Muscle layer of colon (tissue), 2 donors: ENCODE data around the gene FKBP6.

Experiments
- H3K27ac ChIP-seq: one replicate; pipeline ENCODE4 v1.7.0; 2013; ENCODE audit warnings: low read depth, mild to moderate bottlenecking, low read length, moderate library complexity
- H3K27me3 ChIP-seq, 2 donors: one replicate each; pipeline ENCODE4 v1.7.0; 2013; ENCODE audit warnings: low read length in 2 of 2, mild to moderate bottlenecking in 2 of 2; ENCODE audit not compliant: insufficient read depth in 2 of 2, control insufficient read depth in 1 of 2
- H3K36me3 ChIP-seq: one replicate; pipeline ENCODE4 v1.7.0; 2013; ENCODE audit warnings: mild to moderate bottlenecking, low read length; ENCODE audit not compliant: insufficient read depth
- H3K4me1 ChIP-seq: one replicate; pipeline ENCODE4 v1.7.0; 2013; ENCODE audit warnings: mild to moderate bottlenecking, low read length; ENCODE audit not compliant: insufficient read depth
- H3K4me3 ChIP-seq, 2 donors: one replicate each; pipeline ENCODE4 v1.7.0; 2013; ENCODE audit warnings: low read length in 2 of 2, low read depth in 1 of 2, mild to moderate bottlenecking in 1 of 2, moderate library complexity in 1 of 2
- H3K9ac ChIP-seq: one replicate; pipeline ENCODE4 v1.7.0; 2013; ENCODE audit warnings: low read length
- H3K9me3 ChIP-seq: one replicate; pipeline ENCODE4 v1.7.0; 2013; ENCODE audit warnings: mild to moderate bottlenecking, low read length
- donor health status: abdominal sarcoma.
- donor health status: Adenocarcinoma of cecum.

FKBP6 gene

DNA sequence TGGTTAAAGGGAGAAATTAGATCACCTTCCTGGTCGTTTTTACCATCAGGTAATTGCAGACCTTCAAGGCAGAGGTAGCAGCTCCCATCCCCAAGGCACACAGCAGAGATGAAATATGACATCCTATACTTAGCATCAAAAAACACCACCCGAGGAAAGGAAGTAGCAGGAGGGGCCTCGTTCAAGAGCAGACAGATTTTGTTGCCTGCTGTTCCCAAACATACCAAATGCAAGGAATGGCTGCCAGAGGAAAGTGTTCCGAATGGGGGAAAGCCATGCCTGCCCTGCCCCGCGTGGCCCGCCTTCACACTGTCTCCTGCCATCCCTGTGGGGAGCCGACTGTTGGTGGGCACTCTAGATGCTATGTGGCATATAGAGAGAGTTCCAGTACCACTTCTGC, 18.0 kb downstream of the FKBP6 start:
- Histone ChIP-seq H3K4me3 (no peak overlapping the region), H3K9ac (no peak overlapping the region), H3K36me3 (no peaks in the 10 kb centered on the region), H3K4me1 (peaks cover 5% of the 10 kb centered on the region), H3K9me3 (no peaks in the 10 kb centered on the region), H3K27me3 (no peaks in the 10 kb centered on the region), H3K27ac (no peak overlapping the region)

GRCh38 chr7:73349763-73350162, 21.8 kb downstream of the FKBP6 start:
- no peak overlapping the region for H3K27ac ChIP-seq

GRCh38 chr7:73350306-73351068, 22.5 kb downstream of the FKBP6 start:
- Histone ChIP-seq H3K4me1 (no peaks in the 10 kb centered on the region), H3K9ac (no peak overlapping the region), H3K4me3 (no peak overlapping the region), H3K27ac (no peak overlapping the region), H3K36me3 (no peaks in the 10 kb centered on the region), H3K27me3 (no peaks in the 10 kb centered on the region), H3K9me3 (no peaks in the 10 kb centered on the region)

More at GRCh38 chr7:73349763-73350162, 21.8 kb downstream of the FKBP6 start:
- no peaks in the 10 kb centered on the region for H3K36me3 ChIP-seq
- H3K9me3 ChIP-seq = no peaks in the 10 kb centered on the region
- H3K27me3 ChIP-seq = no peaks in the 10 kb centered on the region
- H3K4me3 ChIP-seq = no peak overlapping the region
- H3K4me1 ChIP-seq = no peaks in the 10 kb centered on the region
- no peak overlapping the region for H3K9ac ChIP-seq

GRCh38 chr7:73351447-73352167, 23.6 kb downstream of the FKBP6 start:
- no peaks in the 10 kb centered on the region for H3K4me1 ChIP-seq
- no peak overlapping the region for H3K4me3 ChIP-seq
- no peak overlapping the region for H3K9ac ChIP-seq

DNA sequence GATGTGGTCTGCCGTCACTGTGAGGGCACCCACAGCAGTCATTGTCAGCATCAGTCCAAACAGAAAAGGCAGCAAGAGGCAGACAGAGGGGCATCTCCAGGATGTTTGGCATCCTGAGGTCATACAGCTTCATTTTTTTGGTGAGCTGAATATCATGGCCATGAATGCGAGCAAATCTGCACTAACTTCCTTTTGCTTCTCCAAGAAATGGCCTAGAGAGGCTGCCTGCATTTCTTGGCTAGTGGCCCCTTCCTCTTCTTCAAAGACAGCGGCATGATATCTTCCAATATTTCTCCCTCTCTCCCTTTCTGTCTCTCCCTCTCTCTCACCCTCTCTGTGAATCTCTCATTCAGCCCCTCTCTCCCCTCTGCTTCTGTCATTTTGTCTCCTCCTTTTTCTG, 24.8 kb downstream of the FKBP6 start:
- H3K4me1 ChIP-seq = no peaks in the 10 kb centered on the region
- H3K9me3 ChIP-seq = no peaks in the 10 kb centered on the region
- no peak overlapping the region for H3K4me3 ChIP-seq
- H3K27ac ChIP-seq = no peak overlapping the region
- no peak overlapping the region for H3K9ac ChIP-seq
- H3K36me3 ChIP-seq = no peaks in the 10 kb centered on the region
- no peaks in the 10 kb centered on the region for H3K27me3 ChIP-seq

More at GRCh38 chr7:73351447-73352167, 23.6 kb downstream of the FKBP6 start:
- no peaks in the 10 kb centered on the region for H3K9me3 ChIP-seq
- H3K27me3 ChIP-seq = no peaks in the 10 kb centered on the region
- no peak overlapping the region for H3K27ac ChIP-seq
- H3K36me3 ChIP-seq = no peaks in the 10 kb centered on the region

GRCh38 chr7:73353243-73353642, 25.3 kb downstream of the FKBP6 start:
- Histone ChIP-seq H3K27ac (no peak overlapping the region), H3K27me3 (no peaks in the 10 kb centered on the region), H3K9me3 (no peaks in the 10 kb centered on the region), H3K4me3 (no peak overlapping the region), H3K9ac (no peak overlapping the region), H3K36me3 (no peaks in the 10 kb centered on the region), H3K4me1 (no peaks in the 10 kb centered on the region)

GRCh38 chr7:73354196-73354595, 26.2 kb downstream of the FKBP6 start:
- Histone ChIP-seq H3K4me3 (no peak overlapping the region), H3K9ac (no peak overlapping the region), H3K27ac (no peak overlapping the region), H3K9me3 (no peaks in the 10 kb centered on the region), H3K36me3 (no peaks in the 10 kb centered on the region), H3K4me1 (no peaks in the 10 kb centered on the region), H3K27me3 (no peaks in the 10 kb centered on the region)

GRCh38 chr7:73354821-73355220, 26.9 kb downstream of the FKBP6 start:
- no peak overlapping the region for H3K4me3 ChIP-seq
- H3K27ac ChIP-seq = no peak overlapping the region
- no peaks in the 10 kb centered on the region for H3K36me3 ChIP-seq
- H3K9me3 ChIP-seq = no peaks in the 10 kb centered on the region
- H3K27me3 ChIP-seq = no peaks in the 10 kb centered on the region
- H3K4me1 ChIP-seq = no peaks in the 10 kb centered on the region
- H3K9ac ChIP-seq = no peak overlapping the region

GRCh38 chr7:73356159-73356558, 28.2 kb downstream of the FKBP6 start:
- H3K4me3 ChIP-seq = no peak overlapping the region
- no peak overlapping the region for H3K9ac ChIP-seq
- no peak overlapping the region for H3K27ac ChIP-seq
- no peaks in the 10 kb centered on the region for H3K36me3 ChIP-seq
- no peaks in the 10 kb centered on the region for H3K4me1 ChIP-seq
- H3K27me3 ChIP-seq = no peaks in the 10 kb centered on the region
- no peaks in the 10 kb centered on the region for H3K9me3 ChIP-seq

DNA sequence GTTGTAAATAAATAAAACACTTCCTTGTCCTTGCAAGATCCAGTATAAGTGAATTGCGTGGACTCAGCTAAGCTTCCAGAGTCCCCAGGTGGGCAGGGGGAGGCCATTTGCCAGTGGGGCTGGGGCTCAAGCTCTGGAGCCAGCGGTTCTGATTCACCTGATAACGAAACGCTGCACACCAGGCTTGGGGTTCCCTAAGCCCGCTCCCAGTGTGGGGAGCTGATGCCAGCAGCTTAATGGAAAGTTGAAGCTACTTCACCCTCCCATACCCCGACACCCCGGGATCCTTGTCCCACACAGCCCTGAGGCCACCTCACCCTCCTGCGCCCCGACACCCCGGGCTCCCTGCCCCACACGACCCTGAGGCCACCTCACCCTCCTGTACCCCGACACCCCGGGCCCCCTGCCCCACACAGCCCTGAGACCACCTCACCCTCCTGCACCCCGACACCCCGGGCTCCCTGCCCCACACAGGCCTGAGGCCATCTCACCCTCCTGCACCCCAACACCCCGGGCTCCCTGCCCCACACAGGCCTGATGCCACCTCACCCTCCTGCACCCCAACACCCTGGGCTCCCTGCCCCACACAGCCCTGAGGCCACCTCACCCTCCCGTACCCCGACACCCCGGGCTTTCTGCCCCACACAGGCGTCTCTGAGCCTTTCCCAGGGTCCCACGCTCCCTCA, 30.8 kb downstream of the FKBP6 start:
- Histone ChIP-seq H3K27me3 (no peaks in the 10 kb centered on the region), H3K27ac (no peak overlapping the region), H3K9ac (no peak overlapping the region), H3K36me3 (no peaks in the 10 kb centered on the region), H3K9me3 (no peaks in the 10 kb centered on the region), H3K4me1 (no peaks in the 10 kb centered on the region), H3K4me3 (no peak overlapping the region)

GRCh38 chr7:73359306-73359705, 31.3 kb downstream of the FKBP6 start:
- no peaks in the 10 kb centered on the region for H3K4me1 ChIP-seq
- H3K4me3 ChIP-seq = no peak overlapping the region
- no peak overlapping the region for H3K9ac ChIP-seq
- H3K27me3 ChIP-seq = peaks cover 0 to under 1% of the 10 kb centered on the region in 2 donors
- H3K9me3 ChIP-seq = no peaks in the 10 kb centered on the region
- no peak overlapping the region for H3K27ac ChIP-seq
- H3K36me3 ChIP-seq = no peaks in the 10 kb centered on the region
